ENCODE data around the gene DNM3. TPM values are rescaled to one million over a fixed set of nuclear protein-coding genes. Genes with fewer than 3 reads are reported as not detected.
A peak's percentile ranks its signal among the peaks of the same experiment; 100 is the strongest.

The DNM3 gene
- total RNA-seq, 6 experiments from 2014 or later, result 0.25 to 0.73 (median 0.39) TPM

DNA sequence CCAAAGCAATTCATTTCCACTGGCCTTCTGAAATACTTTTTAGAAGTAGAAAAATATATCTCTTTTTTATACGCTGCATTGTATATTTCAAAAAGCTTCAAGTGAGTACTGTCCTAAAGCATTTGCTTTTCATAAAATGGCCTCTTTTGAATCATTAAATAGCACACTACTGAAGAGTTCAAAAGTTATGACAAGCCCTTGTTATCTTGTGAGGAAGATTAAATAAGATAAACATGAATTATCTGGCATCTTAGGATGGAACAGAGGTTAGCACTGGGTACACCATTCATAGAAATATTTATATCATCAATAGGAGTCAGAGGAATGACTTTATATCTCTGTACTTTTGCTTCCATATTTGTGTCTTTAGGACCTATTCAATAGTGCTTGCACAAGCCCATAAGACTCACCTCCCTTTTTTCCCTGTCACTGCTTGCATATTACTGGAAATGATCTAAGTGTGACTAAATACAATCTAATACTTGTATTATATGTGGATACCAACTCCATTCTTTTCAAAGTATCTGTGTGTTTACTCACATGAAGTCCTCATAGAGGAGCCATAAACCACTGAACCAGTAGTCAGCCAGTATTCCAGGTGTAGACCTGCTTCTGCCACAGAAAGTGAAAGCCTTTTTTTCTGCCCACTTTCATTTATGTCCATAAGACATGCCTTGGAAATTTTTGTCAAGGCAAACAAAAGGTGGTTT lies 305.0 kb downstream of the DNM3 start:
- DNase-seq, result peak; percentile 41
- H3K27ac Mint-ChIP-seq, result peak overlapping the region; percentile 98

DNA sequence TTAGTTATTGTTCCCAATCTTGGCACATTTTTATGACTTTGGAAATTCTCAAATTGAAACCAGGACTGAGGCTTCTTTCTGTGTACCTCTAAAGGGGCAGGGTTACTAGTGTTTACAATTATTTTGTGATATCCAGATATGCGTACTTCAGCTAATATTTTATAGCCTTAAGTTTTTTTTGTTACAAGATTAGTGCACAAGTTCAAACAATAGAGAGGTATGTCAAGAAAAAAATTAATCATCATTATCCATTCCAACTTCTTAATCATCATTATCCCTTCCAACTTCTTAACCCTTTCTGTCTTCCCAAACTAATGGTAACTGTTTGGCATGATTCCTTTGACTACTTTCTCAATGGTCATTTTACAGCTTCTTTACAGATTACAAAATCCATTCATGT lies 306.2 kb downstream of the DNM3 start:
- H3K4me3 Mint-ChIP-seq, result no peak overlapping the region
- peaks cover 18% of the 10 kb centered on the region for H3K36me3 Mint-ChIP-seq (ENCODE audit: low read depth)
- peaks cover 2% of the 10 kb centered on the region; the same call in 1 of the 2 replicates for H3K27me3 Mint-ChIP-seq (ENCODE audit: insufficient read depth)
- no peak overlapping the region for H3K27ac Mint-ChIP-seq
- no peaks in the 10 kb centered on the region for H3K9me3 Mint-ChIP-seq
- DNase-seq, result no peak
- H3K4me1 Mint-ChIP-seq (ENCODE audit: low read depth), result peaks cover 54% of the 10 kb centered on the region
- TF ChIP-seq, protein P1, sequence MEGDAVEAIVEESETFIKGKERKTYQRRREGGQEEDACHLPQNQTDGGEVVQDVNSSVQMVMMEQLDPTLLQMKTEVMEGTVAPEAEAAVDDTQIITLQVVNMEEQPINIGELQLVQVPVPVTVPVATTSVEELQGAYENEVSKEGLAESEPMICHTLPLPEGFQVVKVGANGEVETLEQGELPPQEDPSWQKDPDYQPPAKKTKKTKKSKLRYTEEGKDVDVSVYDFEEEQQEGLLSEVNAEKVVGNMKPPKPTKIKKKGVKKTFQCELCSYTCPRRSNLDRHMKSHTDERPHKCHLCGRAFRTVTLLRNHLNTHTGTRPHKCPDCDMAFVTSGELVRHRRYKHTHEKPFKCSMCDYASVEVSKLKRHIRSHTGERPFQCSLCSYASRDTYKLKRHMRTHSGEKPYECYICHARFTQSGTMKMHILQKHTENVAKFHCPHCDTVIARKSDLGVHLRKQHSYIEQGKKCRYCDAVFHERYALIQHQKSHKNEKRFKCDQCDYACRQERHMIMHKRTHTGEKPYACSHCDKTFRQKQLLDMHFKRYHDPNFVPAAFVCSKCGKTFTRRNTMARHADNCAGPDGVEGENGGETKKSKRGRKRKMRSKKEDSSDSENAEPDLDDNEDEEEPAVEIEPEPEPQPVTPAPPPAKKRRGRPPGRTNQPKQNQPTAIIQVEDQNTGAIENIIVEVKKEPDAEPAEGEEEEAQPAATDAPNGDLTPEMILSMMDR (IDR thresholded peaks at IDR 0.05), result no peak

More for the DNA sequence above, 305.0 kb downstream of the DNM3 start:
- TF ChIP-seq, protein P1 (IDR thresholded peaks at IDR 0.05), result no peak
- Mint-ChIP-seq H3K27me3 (ENCODE audit: insufficient read depth) (peaks cover 2% of the 10 kb centered on the region; the same call in 1 of the 2 replicates), H3K4me3 (peak overlapping the region; percentile 100), H3K4me1 (ENCODE audit: low read depth) (peaks cover 60% of the 10 kb centered on the region), H3K9me3 (no peaks in the 10 kb centered on the region), H3K36me3 (ENCODE audit: low read depth) (peaks cover 24% of the 10 kb centered on the region)

DNA sequence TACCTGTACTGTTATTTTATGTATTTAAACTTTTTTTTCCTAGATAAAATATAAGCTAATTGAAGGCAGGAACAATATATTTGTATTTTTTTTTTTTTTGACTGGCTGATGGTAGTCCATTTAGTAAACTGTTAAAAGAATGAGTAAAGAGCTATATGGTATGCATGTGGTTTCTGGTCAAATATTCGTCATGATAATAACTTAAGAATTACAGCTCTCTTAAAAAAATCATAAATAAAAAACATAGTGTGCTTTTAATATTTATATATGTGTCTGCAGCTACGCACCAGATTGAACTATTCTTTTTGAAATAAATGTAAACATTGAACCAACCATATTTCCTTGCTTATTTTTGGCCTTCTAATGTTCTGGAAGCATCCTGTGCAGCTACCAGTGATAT lies 306.9 kb downstream of the DNM3 start:
- no peaks in the 10 kb centered on the region for H3K9me3 Mint-ChIP-seq
- H3K27ac Mint-ChIP-seq, result peak overlapping the region; percentile 54; the same call in 1 of the 2 replicates
- TF ChIP-seq, protein P1 (IDR thresholded peaks at IDR 0.05), result no peak
- no peak for DNase-seq
- no peak overlapping the region for H3K4me3 Mint-ChIP-seq
- peaks cover 61% of the 10 kb centered on the region for H3K4me1 Mint-ChIP-seq (ENCODE audit: low read depth)
- peaks cover 2% of the 10 kb centered on the region; the same call in 1 of the 2 replicates for H3K27me3 Mint-ChIP-seq (ENCODE audit: insufficient read depth)
- peaks cover 14% of the 10 kb centered on the region for H3K36me3 Mint-ChIP-seq (ENCODE audit: low read depth)

DNA sequence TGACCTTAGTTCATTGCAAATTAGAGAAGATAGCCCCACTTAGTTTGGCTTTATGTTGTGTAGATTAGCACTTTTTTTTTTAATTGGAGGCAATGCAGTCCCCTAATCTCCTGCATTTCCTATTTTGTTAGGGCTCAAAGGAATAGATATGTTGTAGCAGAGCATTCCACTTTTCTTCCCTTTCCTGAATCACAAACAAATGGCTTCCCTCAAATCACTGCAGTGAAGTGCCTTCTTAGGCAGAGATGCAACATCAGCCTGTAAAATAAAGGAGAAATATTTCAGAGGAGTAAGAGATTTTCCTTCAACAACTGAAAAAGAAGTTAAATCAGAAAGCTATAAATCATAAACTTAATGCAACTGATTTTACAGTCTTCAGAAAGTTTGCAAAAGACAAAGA lies 307.4 kb downstream of the DNM3 start:
- Mint-ChIP-seq H3K4me1 (ENCODE audit: low read depth) (peaks cover 66% of the 10 kb centered on the region), H3K4me3 (no peak overlapping the region), H3K36me3 (ENCODE audit: low read depth) (peaks cover 9% of the 10 kb centered on the region), H3K27ac (peak overlapping the region; percentile 54), H3K27me3 (ENCODE audit: insufficient read depth) (peaks cover 2% of the 10 kb centered on the region; the same call in 1 of the 2 replicates), H3K9me3 (no peaks in the 10 kb centered on the region)
- TF ChIP-seq, protein P1 (IDR thresholded peaks at IDR 0.05), result no peak
- DNase-seq, result no peak

DNA sequence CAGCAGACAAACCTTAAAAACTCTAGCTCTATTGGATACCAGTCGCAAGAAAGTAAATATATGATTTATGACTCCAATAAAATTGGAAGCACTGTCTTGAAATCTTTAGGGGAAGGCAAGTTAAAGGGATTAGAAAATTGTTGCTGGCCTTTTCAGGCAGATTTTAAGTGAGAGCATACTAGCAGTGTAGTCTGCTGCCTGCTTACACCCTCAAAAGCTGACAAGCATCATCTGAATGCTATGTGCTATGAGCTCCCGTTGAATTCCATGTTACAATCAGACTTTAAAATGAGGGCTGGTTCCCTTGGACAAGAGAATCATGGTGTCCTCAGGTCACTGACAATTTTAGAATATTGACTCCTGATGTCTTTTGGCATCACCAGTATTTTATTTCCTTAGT lies 308.0 kb downstream of the DNM3 start:
- Mint-ChIP-seq H3K27me3 (ENCODE audit: insufficient read depth) (peaks cover 2% of the 10 kb centered on the region; the same call in 1 of the 2 replicates), H3K36me3 (ENCODE audit: low read depth) (peaks cover 2% of the 10 kb centered on the region), H3K9me3 (no peaks in the 10 kb centered on the region), H3K4me1 (ENCODE audit: low read depth) (peaks cover 72% of the 10 kb centered on the region), H3K4me3 (no peak overlapping the region), H3K27ac (no peak overlapping the region)
- DNase-seq, result no peak
- TF ChIP-seq, protein P1 (IDR thresholded peaks at IDR 0.05), result no peak

Data from HFFc6 (cell line).